GM18517 (cell line): Measurements from ENCODE around the gene HTR1E.
A peak's percentile ranks its signal among the peaks of the same experiment; 100 is the strongest.
"Not testable (repeated sequence)": the region's sequence is repeated elsewhere in the genome, so short reads cannot be mapped to it uniquely, and the experiment has no call there.

Source experiments
- ATAC-seq: cut with Tn5 transposase; IDR thresholded peaks from one replicate; pipeline ENCODE4 v1.9.1; 2021; ENCODE audit warnings: mild to moderate bottlenecking, moderate library complexity; ENCODE audit not compliant: unreplicated experiment

The HTR1E gene

GRCh38 chr6:86973088-86973487 is 35.8 kb downstream of the HTR1E start:
- ATAC-seq: no peak

- no peak for ATAC-seq
Observed at GRCh38 chr6:86978251-86978650, 40.9 kb downstream of the HTR1E start.

- no peak for ATAC-seq
Observed at GRCh38 chr6:87001494-87001893, 64.2 kb downstream of the HTR1E start.

GRCh38 chr6:87002391-87002790 is 65.1 kb downstream of the HTR1E start:
- ATAC-seq: not testable (repeated sequence)

- not testable (repeated sequence) for ATAC-seq
Observed at GRCh38 chr6:87006541-87006940, 69.2 kb downstream of the HTR1E start.

- ATAC-seq: not testable (repeated sequence)
Observed at GRCh38 chr6:87009581-87009980, 72.3 kb downstream of the HTR1E start.

GRCh38 chr6:87012035-87012434 is 74.7 kb downstream of the HTR1E start:
- no peak for ATAC-seq

- ATAC-seq: no peak
Observed at GRCh38 chr6:87012743-87013142, 75.4 kb downstream of the HTR1E start.

GRCh38 chr6:87016772-87017171 is 79.4 kb downstream of the HTR1E start:
- ATAC-seq: no peak

- no peak for ATAC-seq
Observed at GRCh38 chr6:87027021-87027420, 89.7 kb downstream of the HTR1E start.

GRCh38 chr6:87029711-87030314 is 92.5 kb downstream of the HTR1E start:
- no peak for ATAC-seq

GRCh38 chr6:87040729-87041128 is 103.4 kb downstream of the HTR1E start:
- ATAC-seq: no peak

GRCh38 chr6:87045521-87046075 is 108.3 kb downstream of the HTR1E start:
- ATAC-seq: no peak

GRCh38 chr6:87049779-87050178 is 112.5 kb downstream of the HTR1E start:
- peak; percentile 81 for ATAC-seq

- no peak for ATAC-seq
Observed at GRCh38 chr6:87053312-87053711, 116.0 kb downstream of the HTR1E start.

GRCh38 chr6:87054143-87054833 is 117.0 kb downstream of the HTR1E start:
- ATAC-seq: no peak

GRCh38 chr6:87059943-87060342 is 122.6 kb downstream of the HTR1E start:
- ATAC-seq: no peak

GRCh38 chr6:87065117-87065516 is 127.8 kb downstream of the HTR1E start:
- ATAC-seq: no peak
